CD4-positive, alpha-beta T cell treated with Interleukin-6 for 4 hours (primary cell): Measurements from ENCODE around the gene RALGAPA2.
A peak's percentile ranks its signal among the peaks of the same experiment; 100 is the strongest.

Source experiments
- DNase-seq: peaks from one replicate; pipeline ENCODE4 v3.0.0-alpha.2; 2020; ENCODE audit warnings: mixed read lengths

Gene RALGAPA2

GRCh38 chr20:20712474-20713243 lies at the start of gene RALGAPA2:
Gene RALGAPA2, minus strand, starts transcription at chr20:20712644. Its CDS starts 164 bp downstream, at chr20:20712480.
- peak; percentile 97 for DNase-seq

GRCh38 chr20:20761301-20761700 lies 48.9 kb upstream of the RALGAPA2 start:
- no peak for DNase-seq

GRCh38 chr20:20759132-20759531 lies 46.7 kb upstream of the RALGAPA2 start:
- DNase-seq, result no peak

GRCh38 chr20:20755674-20756319 lies 43.4 kb upstream of the RALGAPA2 start:
- no peak for DNase-seq

GRCh38 chr20:20755231-20755630 lies 42.8 kb upstream of the RALGAPA2 start:
- no peak for DNase-seq

GRCh38 chr20:20754714-20755113 lies 42.3 kb upstream of the RALGAPA2 start:
- no peak for DNase-seq

GRCh38 chr20:20752712-20753111 lies 40.3 kb upstream of the RALGAPA2 start:
- DNase-seq, result no peak

- DNase-seq, result no peak
Observed at GRCh38 chr20:20747298-20747697, 34.9 kb upstream of the RALGAPA2 start.

GRCh38 chr20:20744170-20744725 lies 31.8 kb upstream of the RALGAPA2 start:
- DNase-seq, result no peak

- no peak for DNase-seq
Observed at GRCh38 chr20:20743511-20744169, 31.2 kb upstream of the RALGAPA2 start.

GRCh38 chr20:20741087-20742045 lies 28.9 kb upstream of the RALGAPA2 start:
- no peak for DNase-seq

GRCh38 chr20:20740541-20740940 lies 28.1 kb upstream of the RALGAPA2 start:
- DNase-seq, result no peak

GRCh38 chr20:20737158-20737557 lies 24.7 kb upstream of the RALGAPA2 start:
- no peak for DNase-seq

GRCh38 chr20:20736303-20736702 lies 23.9 kb upstream of the RALGAPA2 start:
- no peak for DNase-seq

- DNase-seq, result peak; percentile 7
Observed at GRCh38 chr20:20734475-20734948, 22.1 kb upstream of the RALGAPA2 start.

GRCh38 chr20:20733943-20734342 lies 21.5 kb upstream of the RALGAPA2 start:
- no peak for DNase-seq

- no peak for DNase-seq
Observed at GRCh38 chr20:20732641-20733040, 20.2 kb upstream of the RALGAPA2 start.

- no peak for DNase-seq
Observed at GRCh38 chr20:20731945-20732296, 19.5 kb upstream of the RALGAPA2 start.

GRCh38 chr20:20731000-20731944 lies 18.8 kb upstream of the RALGAPA2 start:
- no peak for DNase-seq

GRCh38 chr20:20729563-20729962 lies 17.1 kb upstream of the RALGAPA2 start:
- no peak for DNase-seq

- DNase-seq, result no peak
Observed at GRCh38 chr20:20721489-20721888, 9.0 kb upstream of the RALGAPA2 start.
